Ishikawa (cell line): ENCODE results near the gene MEF2A.

ENCODE experiments used
- EP300 ChIP-seq: IDR thresholded peaks from 2 replicates; pipeline ENCODE4 v1.6.1; 2012; ENCODE audit warnings: borderline replicate concordance
- NFIC ChIP-seq: IDR thresholded peaks from 2 replicates; pipeline ENCODE4 v1.6.1; 2012
- TAF1 ChIP-seq: IDR thresholded peaks from 2 replicates; pipeline ENCODE4 v1.6.1; 2012; ENCODE audit warnings: low read depth, mild to moderate bottlenecking
- TCF12 ChIP-seq: IDR thresholded peaks from 2 replicates; pipeline ENCODE4 v1.6.1; 2012; ENCODE audit warnings: low read depth
- ZBTB7A ChIP-seq: IDR thresholded peaks from 2 replicates; pipeline ENCODE4 v1.6.1; 2012; ENCODE audit warnings: low read depth
- TF ChIP-seq, protein P1 (sequence below): IDR thresholded peaks from 2 replicates; pipeline ENCODE4 v1.6.1; 2012
- TF ChIP-seq, protein P2 (sequence below): IDR thresholded peaks from 2 replicates; pipeline ENCODE4 v1.6.1; 2012; ENCODE audit warnings: low read depth, mild to moderate bottlenecking

GRCh38 chr15:99718421-99718820, 152.6 kb downstream of the MEF2A start:
- TF ChIP-seq ZBTB7A (no peak), EP300 (no peak), TAF1 (no peak), TCF12 (no peak), NFIC (no peak)
- TF ChIP-seq, protein P1, sequence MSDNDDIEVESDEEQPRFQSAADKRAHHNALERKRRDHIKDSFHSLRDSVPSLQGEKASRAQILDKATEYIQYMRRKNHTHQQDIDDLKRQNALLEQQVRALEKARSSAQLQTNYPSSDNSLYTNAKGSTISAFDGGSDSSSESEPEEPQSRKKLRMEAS: no peak
- TF ChIP-seq, protein P2, sequence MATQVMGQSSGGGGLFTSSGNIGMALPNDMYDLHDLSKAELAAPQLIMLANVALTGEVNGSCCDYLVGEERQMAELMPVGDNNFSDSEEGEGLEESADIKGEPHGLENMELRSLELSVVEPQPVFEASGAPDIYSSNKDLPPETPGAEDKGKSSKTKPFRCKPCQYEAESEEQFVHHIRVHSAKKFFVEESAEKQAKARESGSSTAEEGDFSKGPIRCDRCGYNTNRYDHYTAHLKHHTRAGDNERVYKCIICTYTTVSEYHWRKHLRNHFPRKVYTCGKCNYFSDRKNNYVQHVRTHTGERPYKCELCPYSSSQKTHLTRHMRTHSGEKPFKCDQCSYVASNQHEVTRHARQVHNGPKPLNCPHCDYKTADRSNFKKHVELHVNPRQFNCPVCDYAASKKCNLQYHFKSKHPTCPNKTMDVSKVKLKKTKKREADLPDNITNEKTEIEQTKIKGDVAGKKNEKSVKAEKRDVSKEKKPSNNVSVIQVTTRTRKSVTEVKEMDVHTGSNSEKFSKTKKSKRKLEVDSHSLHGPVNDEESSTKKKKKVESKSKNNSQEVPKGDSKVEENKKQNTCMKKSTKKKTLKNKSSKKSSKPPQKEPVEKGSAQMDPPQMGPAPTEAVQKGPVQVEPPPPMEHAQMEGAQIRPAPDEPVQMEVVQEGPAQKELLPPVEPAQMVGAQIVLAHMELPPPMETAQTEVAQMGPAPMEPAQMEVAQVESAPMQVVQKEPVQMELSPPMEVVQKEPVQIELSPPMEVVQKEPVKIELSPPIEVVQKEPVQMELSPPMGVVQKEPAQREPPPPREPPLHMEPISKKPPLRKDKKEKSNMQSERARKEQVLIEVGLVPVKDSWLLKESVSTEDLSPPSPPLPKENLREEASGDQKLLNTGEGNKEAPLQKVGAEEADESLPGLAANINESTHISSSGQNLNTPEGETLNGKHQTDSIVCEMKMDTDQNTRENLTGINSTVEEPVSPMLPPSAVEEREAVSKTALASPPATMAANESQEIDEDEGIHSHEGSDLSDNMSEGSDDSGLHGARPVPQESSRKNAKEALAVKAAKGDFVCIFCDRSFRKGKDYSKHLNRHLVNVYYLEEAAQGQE: no peak
